Measurements from ENCODE around the gene PCDHA3.
"Not testable (repeated sequence)": the region's sequence is repeated elsewhere in the genome, so short reads cannot be mapped to it uniquely, and the experiment has no call there.

PCDHA3 gene

GRCh38 chr5:140791089-140791488, 9.8 kb upstream of the PCDHA3 start:
- ChIA-PET CTCF (no interaction called here), POLR2A (no interaction called here)
- no peak overlapping the region for H3K4me3 ChIP-seq (ENCODE audit: low read depth, low read length)
- TF ChIP-seq CTCF (IDR thresholded peaks at IDR 0.05; ENCODE audit: insufficient read depth, low read length, missing control alignments) = no peak
- no peak for DNase-seq (ENCODE audit: low read depth, low spot score)

- DNase-seq (ENCODE audit: low read depth, low spot score) = no peak
- CTCF ChIA-PET = interaction anchor here (0.5 to 1.9 kb wide), 2 partner anchors 11 to 595 kb away, joined by 3 to 7 read pairs; partner anchors contain the start of gene PCDHA4
- POLR2A ChIA-PET = no interaction called here
- TF ChIP-seq CTCF (IDR thresholded peaks at IDR 0.05; ENCODE audit: insufficient read depth, low read length, missing control alignments) = no peak
- no peak within 1 kb of the TSS for H3K4me3 ChIP-seq (ENCODE audit: low read depth, low read length)
Measured at GRCh38 chr5:140794595-140795258, 6.1 kb upstream of the PCDHA3 start, which contains the start of gene PCDHA2. Gene PCDHA2 (plus strand): TSS chr5:140794852.

GRCh38 chr5:140795259-140795641, 5.6 kb upstream of the PCDHA3 start:
- DNase-seq (ENCODE audit: low read depth, low spot score) = no peak
- POLR2A ChIA-PET = no interaction called here
- CTCF ChIA-PET = interaction anchor here (1.9 kb wide), 1 partner anchor 11 kb away, joined by 7 read pairs; the partner anchor contains the start of gene PCDHA4
- no peak overlapping the region for H3K4me3 ChIP-seq (ENCODE audit: low read depth, low read length)
- TF ChIP-seq CTCF (IDR thresholded peaks at IDR 0.05; ENCODE audit: insufficient read depth, low read length, missing control alignments) = no peak

GRCh38 chr5:140796072-140796717, 4.7 kb upstream of the PCDHA3 start:
- POLR2A ChIA-PET = not testable (repeated sequence)
- CTCF ChIA-PET = interaction anchor here (1.9 kb wide), 1 partner anchor 10 kb away, joined by 7 read pairs; the partner anchor contains the start of gene PCDHA4

GRCh38 chr5:140796718-140797095, 4.2 kb upstream of the PCDHA3 start:
- POLR2A ChIA-PET = no interaction called here

More at GRCh38 chr5:140796072-140796717, 4.7 kb upstream of the PCDHA3 start:
- H3K4me3 ChIP-seq (ENCODE audit: low read depth, low read length); DNase-seq (ENCODE audit: low read depth, low spot score): not testable (repeated sequence)

GRCh38 chr5:140801494-140801841, 611 bp downstream of the PCDHA3 start:
- TF ChIP-seq CTCF (IDR thresholded peaks at IDR 0.05; ENCODE audit: insufficient read depth, low read length, missing control alignments) = no peak

More at GRCh38 chr5:140796718-140797095, 4.2 kb upstream of the PCDHA3 start:
- no peak for DNase-seq (ENCODE audit: low read depth, low spot score)
- TF ChIP-seq CTCF (IDR thresholded peaks at IDR 0.05; ENCODE audit: insufficient read depth, low read length, missing control alignments) = no peak
- CTCF ChIA-PET = no interaction called here
- H3K4me3 ChIP-seq (ENCODE audit: low read depth, low read length) = no peak overlapping the region

GRCh38 chr5:140802381-140802780, 1.5 kb downstream of the PCDHA3 start:
- POLR2A ChIA-PET; DNase-seq (ENCODE audit: low read depth, low spot score); H3K4me3 ChIP-seq (ENCODE audit: low read depth, low read length); CTCF ChIA-PET: not testable (repeated sequence)

More at GRCh38 chr5:140801494-140801841, 611 bp downstream of the PCDHA3 start:
- CTCF ChIA-PET = no interaction called here
- no peak overlapping the region for H3K4me3 ChIP-seq (ENCODE audit: low read depth, low read length)
- POLR2A ChIA-PET = no interaction called here
- DNase-seq (ENCODE audit: low read depth, low spot score) = no peak
